Liver (tissue), 9 donors: Measurements from ENCODE around the gene CTLA4. TPM values are rescaled to one million over a fixed set of nuclear protein-coding genes. Genes with fewer than 3 reads are reported as not detected.

Experiments
- DNase-seq: peaks from one replicate; pipeline ENCODE4 v3.0.0-alpha.2; 2017; ENCODE audit warnings: low spot score
- H3K27ac ChIP-seq, 2 donors: one replicate each; pipeline ENCODE4 v1.7.0; 2013; ENCODE audit warnings: inconsistent platforms in 2 of 2, low read length in 2 of 2, control low read depth in 1 of 2, low read depth in 1 of 2, mild to moderate bottlenecking in 1 of 2
- H3K27me3 ChIP-seq, 4 donors: one replicate each; pipeline versions ENCODE4 v1.6.1 to v1.7.0; 2013; ENCODE audit warnings: low read length in 3 of 4, inconsistent platforms in 1 of 4, mild to moderate bottlenecking in 1 of 4, moderate library complexity in 1 of 4; ENCODE audit not compliant: control insufficient read depth in 4 of 4, insufficient read depth in 4 of 4
- H3K36me3 ChIP-seq, 4 donors: one replicate each; pipeline versions ENCODE4 v1.6.1 to v1.7.0; 2013; ENCODE audit warnings: low read length in 3 of 4, mild to moderate bottlenecking in 3 of 4, low read depth in 1 of 4, moderate library complexity in 1 of 4; ENCODE audit not compliant: control insufficient read depth in 4 of 4, insufficient read depth in 3 of 4
- H3K4me1 ChIP-seq, 4 donors: one replicate each; pipeline versions ENCODE4 v1.6.1 to v1.7.0; 2013; ENCODE audit warnings: low read length in 3 of 4, mild to moderate bottlenecking in 3 of 4, moderate library complexity in 1 of 4; ENCODE audit not compliant: control insufficient read depth in 4 of 4, insufficient read depth in 4 of 4
- H3K4me3 ChIP-seq, 3 donors: one replicate each; pipeline versions ENCODE4 v1.6.1 to v1.7.0; 2013; ENCODE audit warnings: low read length in 3 of 3, control low read depth in 1 of 3, low read depth in 1 of 3, mild to moderate bottlenecking in 1 of 3
- H3K9ac ChIP-seq, 2 donors: one replicate each; pipeline ENCODE4 v1.7.0; 2013; ENCODE audit warnings: low read length in 2 of 2, mild to moderate bottlenecking in 2 of 2, moderate library complexity in 2 of 2, control low read depth in 1 of 2, low read depth in 1 of 2
- H3K9me3 ChIP-seq, 4 donors: one replicate each; pipeline versions ENCODE4 v1.6.1 to v1.7.0; 2013; ENCODE audit warnings: low read length in 3 of 4; ENCODE audit not compliant: control insufficient read depth in 4 of 4
- EGR1 ChIP-seq, 2 donors: IDR thresholded peaks; 2 replicates each; pipeline ENCODE4 v1.6.1; 2016 to 2018; ENCODE audit warnings: antibody characterized with exemption in 2 of 2, low read depth in 2 of 2
- FOXA1 ChIP-seq: IDR thresholded peaks from 2 replicates; pipeline ENCODE4 v1.6.1; 2016; ENCODE audit warnings: antibody characterized with exemption
- FOXA2 ChIP-seq: IDR thresholded peaks from 2 replicates; pipeline ENCODE4 v1.6.1; 2016; ENCODE audit warnings: antibody characterized with exemption
- GABPA ChIP-seq, 2 donors: IDR thresholded peaks in 1 of 2; conservative IDR thresholded peaks in 1 of 2; 2 replicates each; pipeline ENCODE4 v1.6.1; 2016; ENCODE audit warnings: antibody characterized with exemption in 2 of 2, mild to moderate bottlenecking in 1 of 2, moderate library complexity in 1 of 2
- HNF4A ChIP-seq, 2 donors: conservative IDR thresholded peaks; 2 replicates each; pipeline ENCODE4 v1.6.1; 2016; ENCODE audit warnings: antibody characterized with exemption in 2 of 2, mild to moderate bottlenecking in 2 of 2
- HNF4G ChIP-seq: IDR thresholded peaks from 2 replicates; pipeline ENCODE4 v1.6.1; 2016; ENCODE audit warnings: antibody characterized with exemption
- JUND ChIP-seq, 2 donors: IDR thresholded peaks; 2 replicates each; pipeline ENCODE4 v1.6.1; 2016; ENCODE audit warnings: antibody characterized with exemption in 2 of 2
- NR2F2 ChIP-seq: IDR thresholded peaks from 2 replicates; pipeline ENCODE4 v1.6.1; 2016; ENCODE audit warnings: antibody characterized with exemption
- RAD21 ChIP-seq, 2 donors: IDR thresholded peaks; 2 replicates each; pipeline ENCODE4 v1.6.1; 2016; ENCODE audit warnings: antibody characterized with exemption in 2 of 2, mild to moderate bottlenecking in 2 of 2
- RXRA ChIP-seq, 2 donors: IDR thresholded peaks; 2 replicates each; pipeline ENCODE4 v1.6.1; 2017 to 2018; ENCODE audit warnings: antibody characterized with exemption in 2 of 2, mild to moderate bottlenecking in 1 of 2
- SP1 ChIP-seq: IDR thresholded peaks from 2 replicates; pipeline ENCODE4 v1.6.1; 2018; ENCODE audit warnings: antibody characterized with exemption, mild to moderate bottlenecking
- TAF1 ChIP-seq: conservative IDR thresholded peaks from 2 replicates; pipeline ENCODE4 v1.6.1; 2016; ENCODE audit warnings: antibody characterized with exemption, mild to moderate bottlenecking
- YY1 ChIP-seq: IDR thresholded peaks from 2 replicates; pipeline ENCODE4 v1.6.1; 2016; ENCODE audit warnings: antibody characterized with exemption, mild to moderate bottlenecking
- WGBS: extraction: QIAGEN DNeasy Blood & Tissue Kit; methylation state at CpG from one replicate; pipeline ENCODE4 v1.1.7; 2013; 5-methylcytosine and 5-hydroxymethylcytosine counted together
- polyA plus RNA-seq, 2 donors: library from polyadenylated mRNA; stranded (reverse) in 1 of 2; unstranded in 1 of 2; fragments of 200-250 nt in 1 of 2; fragments of >200 nt in 1 of 2; fragmentation: Nextera tagmentation in 1 of 2; extraction: Ambion mirVana in 1 of 2; gene quantifications; one replicate each; pipeline versions ENCODE4 v1.2.1 to v1.2.3, GENCODE V29; 2013 to 2015
- total RNA-seq, 2 donors: library from RNA; depleted of rRNA; stranded (reverse); fragments of >200 nt; gene quantifications; one replicate each; pipeline ENCODE4 v1.2.3, GENCODE V29; 2014
- TF ChIP-seq, protein P1 (sequence below): IDR thresholded peaks from 2 replicates; pipeline ENCODE4 v1.6.1; 2016; ENCODE audit warnings: antibody characterized with exemption
- TF ChIP-seq, protein P2 (sequence below): IDR thresholded peaks from 2 replicates; pipeline ENCODE4 v1.6.1; 2016; ENCODE audit warnings: antibody characterized with exemption, mild to moderate bottlenecking
- TF ChIP-seq, protein P3 (sequence below): IDR thresholded peaks from 2 replicates; pipeline ENCODE4 v1.6.1; 2016; ENCODE audit warnings: antibody characterized with exemption
- TF ChIP-seq, protein P4 (sequence below): fragments of 150-350 bp; IDR thresholded peaks from 2 replicates; pipeline ENCODE4 v1.5.1; 2017; ENCODE audit warnings: improper control_type of control experiment, low read depth, low read length; ENCODE audit not compliant: missing input control
- TF ChIP-seq, protein P5 (sequence below): IDR thresholded peaks from 2 replicates; pipeline ENCODE4 v1.6.1; 2016; ENCODE audit warnings: antibody characterized with exemption
- donor health status: healthy.
- donor health status: healthy.
- donor health status: healthy.
- donor health status: healthy.
- donor health status: healthy.

CTLA4 gene
- total and polyA plus RNA-seq, 4 donors, result 0.17 TPM; not detected in 3

DNA sequence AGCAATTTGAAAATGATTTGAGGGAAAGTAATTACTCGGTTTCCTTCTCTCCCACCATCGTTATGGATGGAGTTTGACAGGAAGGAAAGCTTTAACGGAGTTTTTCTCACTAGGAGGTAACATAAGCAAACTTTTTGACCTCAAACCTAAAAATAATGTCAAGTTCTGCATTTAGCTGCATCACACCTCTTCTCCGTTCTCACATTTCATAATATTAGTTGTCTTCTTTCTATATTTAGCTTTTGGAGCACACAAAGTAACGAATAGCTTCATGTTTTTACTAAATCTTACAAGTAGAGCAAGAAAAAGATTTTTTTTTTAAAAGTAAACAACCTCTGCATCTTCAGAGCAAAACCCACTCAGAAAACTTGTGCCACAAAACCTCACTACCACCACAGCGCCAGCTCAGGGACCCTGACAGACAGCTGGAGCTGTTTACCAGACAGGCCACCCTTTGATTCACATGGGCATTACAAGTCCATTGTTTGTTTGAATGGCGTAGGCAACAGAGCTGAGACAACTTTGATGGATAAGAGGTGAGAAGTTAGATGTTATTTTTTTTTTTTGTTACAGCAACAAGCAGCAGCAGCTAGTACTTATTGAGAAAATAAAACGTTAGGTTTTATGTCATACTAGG lies 47.1 kb downstream of the CTLA4 start:
- DNase-seq, result no peak
- Histone ChIP-seq H3K27ac (no peak overlapping the region), H3K9ac (no peak overlapping the region), H3K4me1 (peaks cover 0 to 3% (median 0%) of the 10 kb centered on the region in 4 donors), H3K36me3 (no peaks in the 10 kb centered on the region), H3K27me3 (no peaks in the 10 kb centered on the region), H3K4me3 (no peak overlapping the region), H3K9me3 (no peaks in the 10 kb centered on the region)
- TF ChIP-seq, protein P1, sequence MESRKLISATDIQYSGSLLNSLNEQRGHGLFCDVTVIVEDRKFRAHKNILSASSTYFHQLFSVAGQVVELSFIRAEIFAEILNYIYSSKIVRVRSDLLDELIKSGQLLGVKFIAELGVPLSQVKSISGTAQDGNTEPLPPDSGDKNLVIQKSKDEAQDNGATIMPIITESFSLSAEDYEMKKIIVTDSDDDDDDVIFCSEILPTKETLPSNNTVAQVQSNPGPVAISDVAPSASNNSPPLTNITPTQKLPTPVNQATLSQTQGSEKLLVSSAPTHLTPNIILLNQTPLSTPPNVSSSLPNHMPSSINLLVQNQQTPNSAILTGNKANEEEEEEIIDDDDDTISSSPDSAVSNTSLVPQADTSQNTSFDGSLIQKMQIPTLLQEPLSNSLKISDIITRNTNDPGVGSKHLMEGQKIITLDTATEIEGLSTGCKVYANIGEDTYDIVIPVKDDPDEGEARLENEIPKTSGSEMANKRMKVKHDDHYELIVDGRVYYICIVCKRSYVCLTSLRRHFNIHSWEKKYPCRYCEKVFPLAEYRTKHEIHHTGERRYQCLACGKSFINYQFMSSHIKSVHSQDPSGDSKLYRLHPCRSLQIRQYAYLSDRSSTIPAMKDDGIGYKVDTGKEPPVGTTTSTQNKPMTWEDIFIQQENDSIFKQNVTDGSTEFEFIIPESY, result no peak
- TF ChIP-seq SP1 (no peak), FOXA2 (no peak), HNF4G (no peak), YY1 (no peak), JUND (IDR thresholded peaks at IDR 0.05) (no peak), TAF1 (no peak)
- 64% methylated on average over 8 of the region's 8 CpGs for WGBS

DNA sequence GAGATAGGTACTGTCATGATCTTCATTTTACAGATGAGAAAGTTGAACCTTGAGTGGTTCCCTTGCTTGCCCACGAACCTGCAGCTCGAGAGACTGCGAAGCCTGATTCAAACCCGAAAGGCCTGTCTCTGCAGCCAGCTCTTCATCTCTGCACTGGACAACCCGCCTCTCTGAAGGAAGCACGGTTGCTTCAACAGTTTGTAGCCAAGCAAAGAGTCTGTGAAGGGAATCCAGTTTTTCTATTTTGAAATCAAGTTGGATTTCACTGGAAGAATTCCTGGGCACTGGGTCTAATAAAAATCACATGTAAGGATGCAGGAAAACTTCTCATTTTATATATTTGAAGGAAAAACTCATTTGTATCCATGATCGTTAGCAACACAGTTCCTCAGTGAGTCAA lies 47.7 kb downstream of the CTLA4 start:
- no peak overlapping the region for H3K27ac ChIP-seq
- no peaks in the 10 kb centered on the region for H3K36me3 ChIP-seq
- H3K4me1 ChIP-seq, result no peaks in the 10 kb centered on the region
- 81% methylated on average over 7 of the region's 7 CpGs for WGBS
- H3K9ac ChIP-seq, result no peak overlapping the region
- no peaks in the 10 kb centered on the region for H3K27me3 ChIP-seq
- no peak for DNase-seq
- no peak overlapping the region for H3K4me3 ChIP-seq
- H3K9me3 ChIP-seq, result no peaks in the 10 kb centered on the region
- TF ChIP-seq RXRA (IDR thresholded peaks at IDR 0.05) (no peak), RAD21 (IDR thresholded peaks at IDR 0.05) (no peak), JUND (IDR thresholded peaks at IDR 0.05) (no peak), HNF4A (conservative IDR thresholded peaks at IDR 0.05) (no peak), EGR1 (IDR thresholded peaks at IDR 0.05; ENCODE audit: low read depth in 2 of 2) (no peak), SP1 (no peak), FOXA1 (no peak), NR2F2 (no peak), HNF4G (no peak), GABPA (IDR thresholded peaks at IDR 0.05 in 1 of 2, conservative IDR thresholded peaks at IDR 0.05 in 1 of 2) (no peak), TAF1 (no peak), YY1 (no peak), FOXA2 (no peak)
- TF ChIP-seq, protein P2, sequence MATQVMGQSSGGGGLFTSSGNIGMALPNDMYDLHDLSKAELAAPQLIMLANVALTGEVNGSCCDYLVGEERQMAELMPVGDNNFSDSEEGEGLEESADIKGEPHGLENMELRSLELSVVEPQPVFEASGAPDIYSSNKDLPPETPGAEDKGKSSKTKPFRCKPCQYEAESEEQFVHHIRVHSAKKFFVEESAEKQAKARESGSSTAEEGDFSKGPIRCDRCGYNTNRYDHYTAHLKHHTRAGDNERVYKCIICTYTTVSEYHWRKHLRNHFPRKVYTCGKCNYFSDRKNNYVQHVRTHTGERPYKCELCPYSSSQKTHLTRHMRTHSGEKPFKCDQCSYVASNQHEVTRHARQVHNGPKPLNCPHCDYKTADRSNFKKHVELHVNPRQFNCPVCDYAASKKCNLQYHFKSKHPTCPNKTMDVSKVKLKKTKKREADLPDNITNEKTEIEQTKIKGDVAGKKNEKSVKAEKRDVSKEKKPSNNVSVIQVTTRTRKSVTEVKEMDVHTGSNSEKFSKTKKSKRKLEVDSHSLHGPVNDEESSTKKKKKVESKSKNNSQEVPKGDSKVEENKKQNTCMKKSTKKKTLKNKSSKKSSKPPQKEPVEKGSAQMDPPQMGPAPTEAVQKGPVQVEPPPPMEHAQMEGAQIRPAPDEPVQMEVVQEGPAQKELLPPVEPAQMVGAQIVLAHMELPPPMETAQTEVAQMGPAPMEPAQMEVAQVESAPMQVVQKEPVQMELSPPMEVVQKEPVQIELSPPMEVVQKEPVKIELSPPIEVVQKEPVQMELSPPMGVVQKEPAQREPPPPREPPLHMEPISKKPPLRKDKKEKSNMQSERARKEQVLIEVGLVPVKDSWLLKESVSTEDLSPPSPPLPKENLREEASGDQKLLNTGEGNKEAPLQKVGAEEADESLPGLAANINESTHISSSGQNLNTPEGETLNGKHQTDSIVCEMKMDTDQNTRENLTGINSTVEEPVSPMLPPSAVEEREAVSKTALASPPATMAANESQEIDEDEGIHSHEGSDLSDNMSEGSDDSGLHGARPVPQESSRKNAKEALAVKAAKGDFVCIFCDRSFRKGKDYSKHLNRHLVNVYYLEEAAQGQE, result no peak
- TF ChIP-seq, protein P3, sequence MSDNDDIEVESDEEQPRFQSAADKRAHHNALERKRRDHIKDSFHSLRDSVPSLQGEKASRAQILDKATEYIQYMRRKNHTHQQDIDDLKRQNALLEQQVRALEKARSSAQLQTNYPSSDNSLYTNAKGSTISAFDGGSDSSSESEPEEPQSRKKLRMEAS, result no peak
- TF ChIP-seq, protein P4, sequence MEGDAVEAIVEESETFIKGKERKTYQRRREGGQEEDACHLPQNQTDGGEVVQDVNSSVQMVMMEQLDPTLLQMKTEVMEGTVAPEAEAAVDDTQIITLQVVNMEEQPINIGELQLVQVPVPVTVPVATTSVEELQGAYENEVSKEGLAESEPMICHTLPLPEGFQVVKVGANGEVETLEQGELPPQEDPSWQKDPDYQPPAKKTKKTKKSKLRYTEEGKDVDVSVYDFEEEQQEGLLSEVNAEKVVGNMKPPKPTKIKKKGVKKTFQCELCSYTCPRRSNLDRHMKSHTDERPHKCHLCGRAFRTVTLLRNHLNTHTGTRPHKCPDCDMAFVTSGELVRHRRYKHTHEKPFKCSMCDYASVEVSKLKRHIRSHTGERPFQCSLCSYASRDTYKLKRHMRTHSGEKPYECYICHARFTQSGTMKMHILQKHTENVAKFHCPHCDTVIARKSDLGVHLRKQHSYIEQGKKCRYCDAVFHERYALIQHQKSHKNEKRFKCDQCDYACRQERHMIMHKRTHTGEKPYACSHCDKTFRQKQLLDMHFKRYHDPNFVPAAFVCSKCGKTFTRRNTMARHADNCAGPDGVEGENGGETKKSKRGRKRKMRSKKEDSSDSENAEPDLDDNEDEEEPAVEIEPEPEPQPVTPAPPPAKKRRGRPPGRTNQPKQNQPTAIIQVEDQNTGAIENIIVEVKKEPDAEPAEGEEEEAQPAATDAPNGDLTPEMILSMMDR, result no peak
- TF ChIP-seq, protein P1, result no peak
- TF ChIP-seq, protein P5, sequence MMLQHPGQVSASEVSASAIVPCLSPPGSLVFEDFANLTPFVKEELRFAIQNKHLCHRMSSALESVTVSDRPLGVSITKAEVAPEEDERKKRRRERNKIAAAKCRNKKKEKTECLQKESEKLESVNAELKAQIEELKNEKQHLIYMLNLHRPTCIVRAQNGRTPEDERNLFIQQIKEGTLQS, result no peak
